Measurements from ENCODE around the gene PPP4R3A.
"Not testable (repeated sequence)": the region's sequence is repeated elsewhere in the genome, so short reads cannot be mapped to it uniquely, and the experiment has no call there.

Gene PPP4R3A

GRCh38 chr14:91503000-91503504 is 7.1 kb downstream of the PPP4R3A start:
- no peak for DNase-seq

GRCh38 chr14:91501951-91502930 is 7.9 kb downstream of the PPP4R3A start:
- no peak for DNase-seq

GRCh38 chr14:91501348-91501747 is 8.8 kb downstream of the PPP4R3A start:
- no peak for DNase-seq

- no peak for DNase-seq
These were observed 13.3 kb downstream of the PPP4R3A start for GRCh38 chr14:91496790-91497189.

GRCh38 chr14:91494392-91495065 is 15.6 kb downstream of the PPP4R3A start:
- DNase-seq = not testable (repeated sequence)

- DNase-seq = no peak
These were observed 16.9 kb downstream of the PPP4R3A start for GRCh38 chr14:91493169-91493568.

GRCh38 chr14:91484744-91485143 is 25.4 kb downstream of the PPP4R3A start:
- no peak for DNase-seq

GRCh38 chr14:91484186-91484585 is 25.9 kb downstream of the PPP4R3A start:
- no peak for DNase-seq

GRCh38 chr14:91482263-91483013 is 27.7 kb downstream of the PPP4R3A start:
- DNase-seq = no peak

- DNase-seq = no peak
These were observed 32.7 kb downstream of the PPP4R3A start for GRCh38 chr14:91477388-91477787.

GRCh38 chr14:91473046-91473445 is 37.1 kb downstream of the PPP4R3A start:
- no peak for DNase-seq

GRCh38 chr14:91470216-91470615 is 39.9 kb downstream of the PPP4R3A start:
- DNase-seq = no peak

GRCh38 chr14:91466192-91466591 is 43.9 kb downstream of the PPP4R3A start:
- no peak for DNase-seq

GRCh38 chr14:91464615-91465205 is 45.4 kb downstream of the PPP4R3A start:
- no peak for DNase-seq

GRCh38 chr14:91458612-91459011 is 51.5 kb downstream of the PPP4R3A start:
- no peak for DNase-seq

GRCh38 chr14:91456283-91456682 is 53.8 kb downstream of the PPP4R3A start:
- DNase-seq = no peak

GRCh38 chr14:91454580-91454979 is 55.5 kb downstream of the PPP4R3A start:
- no peak for DNase-seq

GRCh38 chr14:91454155-91454554 is 56.0 kb downstream of the PPP4R3A start:
- DNase-seq = no peak

GRCh38 chr14:91453744-91454143 is 56.4 kb downstream of the PPP4R3A start:
- DNase-seq = no peak

GRCh38 chr14:91444335-91445020 is 65.6 kb downstream of the PPP4R3A start:
- DNase-seq = no peak

- no peak for DNase-seq
These were observed 70.8 kb downstream of the PPP4R3A start for GRCh38 chr14:91439345-91439744.

- DNase-seq = no peak
These were observed 71.3 kb downstream of the PPP4R3A start for GRCh38 chr14:91438845-91439244.

Data from hippocampal formation (tissue), 2 donors.